HG03378 (cell line): ENCODE data around the gene ERCC6L.
A peak's percentile ranks its signal among the peaks of the same experiment; 100 is the strongest.

Source experiments
- ATAC-seq: cut with Tn5 transposase; IDR thresholded peaks from one replicate; pipeline ENCODE4 v1.9.1; 2021; ENCODE audit warnings: mild to moderate bottlenecking, moderate library complexity; ENCODE audit not compliant: unreplicated experiment

Gene ERCC6L

GRCh38 chrX:72238721-72239475 lies at the start of gene ERCC6L:
ERCC6L (minus strand) TSS chrX:72239027; CDS start chrX:72238911, 116 bp downstream.
- peak; percentile 87 for ATAC-seq

- no peak for ATAC-seq
These were observed 43.5 kb upstream of the ERCC6L start for GRCh38 chrX:72282302-72282701.

- ATAC-seq = no peak
These were observed 41.6 kb upstream of the ERCC6L start for GRCh38 chrX:72280321-72280845.

GRCh38 chrX:72276478-72276953 lies 37.7 kb upstream of the ERCC6L start:
- no peak for ATAC-seq

- no peak for ATAC-seq
These were observed 35.7 kb upstream of the ERCC6L start for GRCh38 chrX:72274526-72274925.

- ATAC-seq = no peak
These were observed 34.9 kb upstream of the ERCC6L start for GRCh38 chrX:72273718-72274117.

GRCh38 chrX:72272868-72273267 lies 34.0 kb upstream of the ERCC6L start:
- no peak for ATAC-seq

GRCh38 chrX:72271812-72272211 lies 33.0 kb upstream of the ERCC6L start:
- no peak for ATAC-seq

GRCh38 chrX:72271091-72271788 lies 32.4 kb upstream of the ERCC6L start:
- ATAC-seq = no peak

GRCh38 chrX:72270316-72270866 lies 31.6 kb upstream of the ERCC6L start:
- ATAC-seq = no peak

- ATAC-seq = no peak
These were observed 30.9 kb upstream of the ERCC6L start for GRCh38 chrX:72269671-72270251.

- ATAC-seq = no peak
These were observed 30.0 kb upstream of the ERCC6L start for GRCh38 chrX:72268597-72269365.

GRCh38 chrX:72265263-72265662 lies 26.4 kb upstream of the ERCC6L start:
- no peak for ATAC-seq

GRCh38 chrX:72262077-72262476 lies 23.2 kb upstream of the ERCC6L start:
- no peak for ATAC-seq

- ATAC-seq = no peak
These were observed 21.6 kb upstream of the ERCC6L start for GRCh38 chrX:72260448-72260847.

- no peak for ATAC-seq
These were observed 19.3 kb upstream of the ERCC6L start for GRCh38 chrX:72258174-72258573.

- ATAC-seq = no peak
These were observed 17.0 kb upstream of the ERCC6L start for GRCh38 chrX:72255864-72256263.

GRCh38 chrX:72255445-72255844 lies 16.6 kb upstream of the ERCC6L start:
- no peak for ATAC-seq

GRCh38 chrX:72254816-72255215 lies 16.0 kb upstream of the ERCC6L start:
- ATAC-seq = no peak

GRCh38 chrX:72253686-72254085 lies 14.9 kb upstream of the ERCC6L start:
- no peak for ATAC-seq
